Raji (cell line): ENCODE measurements around the gene DEFB125.

Experiments
- POLR2A ChIP-seq: IDR thresholded peaks from 2 replicates; pipeline ENCODE4 v1.6.1; 2011; ENCODE audit warnings: low read depth, low read length, control low read depth; ENCODE audit not compliant: insufficient read depth

DEFB125 gene

DNA sequence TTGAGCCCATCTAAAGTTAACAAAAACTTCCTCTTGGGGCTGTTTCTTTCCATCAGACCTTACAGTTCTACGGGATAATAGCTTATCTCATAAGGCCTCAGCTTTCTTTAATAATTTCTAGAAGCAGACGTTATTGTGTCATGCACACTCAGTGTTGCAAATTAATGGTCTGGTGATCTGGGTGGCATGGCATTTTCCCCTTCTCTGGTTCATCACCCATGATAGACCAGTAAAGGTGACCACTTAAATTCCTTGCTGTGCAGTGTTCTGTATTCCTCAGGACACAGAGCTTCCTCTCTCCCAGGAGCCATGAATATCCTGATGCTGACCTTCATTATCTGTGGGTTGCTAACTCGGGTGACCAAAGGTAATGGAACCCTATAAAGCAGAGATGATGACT lies at the start of gene DEFB125:
TSS of gene DEFB125 (plus strand) at position 272 of the 400 bp plus-strand sequence. CDS start at position 310, 38 bp downstream.
- no peak for TF ChIP-seq POLR2A

GRCh38 chr20:60035-60918 lies 27.2 kb upstream of the DEFB125 start:
- TF ChIP-seq POLR2A: no peak

- no peak for TF ChIP-seq POLR2A
Measured at GRCh38 chr20:61230-61629, 26.2 kb upstream of the DEFB125 start.

DNA sequence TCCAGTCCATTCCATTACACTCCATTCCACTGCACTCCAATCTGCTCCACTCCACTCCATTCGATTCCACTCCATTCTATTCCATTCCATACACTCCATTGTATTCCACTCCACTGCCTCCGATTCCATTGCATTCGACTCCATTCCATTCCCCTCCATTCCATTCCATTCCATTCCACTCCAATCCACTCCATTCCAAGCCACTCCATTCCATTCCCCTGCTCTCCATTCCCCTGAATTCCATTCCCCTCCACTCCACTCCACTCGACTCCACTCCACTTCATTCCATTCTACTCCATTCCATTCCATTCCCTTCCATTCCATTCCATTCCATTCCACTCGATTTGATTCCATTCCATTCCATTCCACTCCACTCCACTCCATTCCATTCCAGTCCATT lies 25.7 kb upstream of the DEFB125 start:
- TF ChIP-seq POLR2A: no peak

GRCh38 chr20:62487-62886 lies 25.0 kb upstream of the DEFB125 start:
- TF ChIP-seq POLR2A: no peak

DNA sequence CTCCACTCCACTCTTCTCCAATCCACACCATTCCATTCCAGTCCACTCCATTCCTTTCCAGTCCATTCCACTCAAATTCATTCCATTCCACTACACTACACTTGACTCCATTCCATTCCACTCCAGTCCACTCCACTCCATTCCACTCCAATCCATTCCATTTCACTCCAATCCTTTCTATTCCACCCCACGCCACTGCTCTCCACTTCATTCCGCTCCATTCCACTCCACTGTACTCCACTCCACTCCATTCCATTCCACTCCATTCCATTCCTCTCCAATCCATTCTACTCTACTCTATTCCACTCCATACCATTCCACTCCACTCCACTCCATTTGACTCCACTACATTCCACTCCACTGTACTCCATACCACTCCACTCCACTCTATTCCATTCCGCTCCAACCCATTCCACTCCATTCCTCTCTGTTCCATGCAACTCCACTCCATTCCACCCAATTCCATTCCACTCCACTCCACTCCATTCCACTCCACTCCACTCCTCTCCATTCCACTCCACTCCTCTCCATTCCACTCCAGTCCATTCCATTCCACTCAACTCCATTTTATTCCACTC lies 23.4 kb upstream of the DEFB125 start:
- no peak for TF ChIP-seq POLR2A

GRCh38 chr20:64766-65322 lies 22.6 kb upstream of the DEFB125 start:
- TF ChIP-seq POLR2A: no peak

DNA sequence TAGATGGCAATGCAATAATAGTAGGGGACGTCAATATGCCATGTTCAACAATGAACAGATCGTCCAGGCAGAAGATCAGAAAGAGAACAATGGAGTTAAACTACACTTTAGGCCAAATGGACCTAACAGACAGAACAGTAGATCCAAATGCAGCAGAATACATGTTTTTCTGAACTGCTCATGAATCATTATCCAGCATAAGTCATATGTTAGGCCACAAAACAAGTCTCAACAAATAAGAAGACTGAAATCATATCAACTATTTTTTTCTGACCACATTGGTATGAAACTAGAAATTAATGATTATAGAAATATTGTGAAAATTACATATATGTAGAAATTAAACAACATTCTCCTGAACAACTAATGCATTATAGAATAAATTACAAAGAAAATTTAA lies 10.2 kb upstream of the DEFB125 start:
- no peak for TF ChIP-seq POLR2A

- no peak for TF ChIP-seq POLR2A
Measured at GRCh38 chr20:78338-78737, 9.1 kb upstream of the DEFB125 start.

GRCh38 chr20:79565-79964 lies 7.9 kb upstream of the DEFB125 start:
- no peak for TF ChIP-seq POLR2A

- TF ChIP-seq POLR2A: no peak
Measured at GRCh38 chr20:90651-91050, 3.2 kb downstream of the DEFB125 start.

DNA sequence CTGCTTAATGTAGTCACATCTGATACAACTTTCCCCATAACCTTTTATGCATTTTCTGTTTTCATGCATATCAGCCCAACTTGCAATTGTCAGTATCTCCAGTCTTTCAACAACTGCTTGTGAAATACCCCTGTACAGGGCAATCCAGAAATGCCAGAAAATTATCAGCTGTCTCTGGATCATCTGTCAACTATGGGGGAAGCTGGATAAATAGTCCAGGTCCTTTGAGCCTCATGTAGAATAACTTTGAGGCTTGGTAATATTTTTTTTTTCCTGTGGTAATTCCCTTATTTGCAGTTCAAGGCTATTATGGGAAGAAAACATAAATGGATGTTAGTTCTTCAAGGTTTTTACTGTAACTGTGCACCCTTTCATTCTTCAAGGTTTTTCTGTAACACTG lies 6.2 kb downstream of the DEFB125 start:
- TF ChIP-seq POLR2A: no peak

- no peak for TF ChIP-seq POLR2A
Measured at GRCh38 chr20:95215-95614, 7.7 kb downstream of the DEFB125 start.

DNA sequence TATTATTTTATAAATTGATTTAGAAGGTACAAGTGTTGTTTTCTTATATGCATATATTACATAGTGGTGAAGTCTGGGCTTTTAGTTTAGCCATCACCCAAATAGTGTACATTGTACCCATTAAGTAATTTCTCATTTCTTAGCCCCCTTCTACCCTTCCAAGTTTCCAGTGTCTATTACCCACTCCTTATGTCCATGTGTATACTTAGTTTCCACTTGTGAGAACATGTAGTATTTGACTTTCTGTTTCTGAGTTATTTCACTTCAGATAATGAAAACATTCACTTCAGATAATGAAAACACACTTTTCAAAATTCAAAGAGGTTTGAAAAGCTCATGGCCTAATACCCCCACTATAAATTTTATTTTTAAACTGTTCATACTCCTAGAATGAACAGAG lies 14.5 kb downstream of the DEFB125 start:
- TF ChIP-seq POLR2A: no peak

DNA sequence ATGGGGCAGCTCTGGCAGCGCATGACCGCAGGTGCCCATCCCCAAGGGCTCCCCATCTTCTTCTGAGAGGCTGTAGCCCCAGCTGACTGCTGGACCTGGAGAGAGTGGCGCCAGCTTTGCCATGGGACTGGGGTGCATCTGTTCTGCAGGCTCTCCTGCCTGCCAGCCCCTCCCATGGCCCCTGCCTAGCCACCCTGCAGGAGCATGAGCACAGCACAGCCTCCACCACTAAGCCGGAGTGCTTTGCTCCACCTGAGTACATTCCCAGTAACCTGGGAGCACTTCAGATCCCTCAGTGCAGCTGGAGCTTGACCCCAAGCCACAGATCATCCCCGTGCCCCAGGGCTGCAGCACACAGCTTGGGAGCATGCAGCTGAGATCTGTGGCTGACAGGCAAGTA lies 16.0 kb downstream of the DEFB125 start:
- no peak for TF ChIP-seq POLR2A

DNA sequence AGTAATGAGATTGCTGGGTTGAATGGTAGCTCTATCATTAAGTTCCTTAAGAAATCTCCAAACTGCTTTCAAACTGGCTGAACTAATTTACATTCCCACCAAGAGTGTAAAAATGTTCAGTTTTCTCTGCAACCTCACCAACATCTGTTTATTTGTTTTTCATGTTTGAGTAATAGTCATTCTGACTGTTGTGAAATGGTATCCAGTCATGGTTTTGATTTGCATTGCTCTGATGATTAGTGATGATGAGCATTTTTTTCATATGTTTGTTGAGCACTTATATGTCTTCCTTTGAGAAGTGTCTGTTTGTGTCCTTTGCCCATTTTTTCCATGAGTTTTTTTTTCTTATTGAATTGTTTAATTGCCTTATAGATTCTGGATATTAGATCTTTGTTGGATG lies 24.9 kb downstream of the DEFB125 start:
- TF ChIP-seq POLR2A: no peak
